ENCODE measurements around the gene SCAF8. TPM values are rescaled to one million over a fixed set of nuclear protein-coding genes. Genes with fewer than 3 reads are reported as not detected.

The SCAF8 gene
- polyA plus RNA-seq, 1 of the 3 experiments (the other 2 are of a cell fraction): 11.0 TPM

GRCh38 chr6:154841109-154841508, 107.9 kb downstream of the SCAF8 start:
- peaks cover 10 to 19% of the 10 kb centered on the region in 2 experiments; a peak in 3 of 4 replicates for H3K4me1 ChIP-seq (ENCODE audit: control insufficient read depth in 1 of 2, insufficient read depth in 2 of 2, low read depth in 1 of 2, low read length in 1 of 2)
- no peak overlapping the region for H2AFZ ChIP-seq (ENCODE audit: low read depth)
- WGBS (ENCODE audit: low lambda C conversion rate): 99% methylated on average over 4 of the region's 4 CpGs
- no peak overlapping the region for H3K4me2 ChIP-seq
- H4K20me1 ChIP-seq (ENCODE audit: insufficient read depth): peaks cover 72% of the 10 kb centered on the region
- peaks cover 15% of the 10 kb centered on the region for H3F3A ChIP-seq (replicated peaks; ENCODE audit: insufficient read depth)
- no peaks in the 10 kb centered on the region for H3K9me3 ChIP-seq
- peaks cover 9 to 26% of the 10 kb centered on the region in 2 experiments for H3K36me3 ChIP-seq (replicated peaks in 1 of 2; ENCODE audit: control insufficient read depth in 1 of 2, insufficient read depth in 2 of 2, low read length in 1 of 2)
- H3K4me3 ChIP-seq (ENCODE audit: low read depth in 2 of 2, low read length in 1 of 2): no peak overlapping the region
- POLR2A ChIA-PET: no interaction called here
- no peak for TF ChIP-seq MEF2A (IDR thresholded peaks at IDR 0.05; ENCODE audit: borderline replicate concordance, low read depth)
- no peak for TF ChIP-seq USF1 (IDR thresholded peaks at IDR 0.05; ENCODE audit: borderline replicate concordance, low read depth)
- TF ChIP-seq CTCF (IDR thresholded peaks at IDR 0.05): no peak
- no peak for TF ChIP-seq IRF3 (IDR thresholded peaks at IDR 0.05; ENCODE audit: low read depth, low read length)
- TF ChIP-seq RCOR1 (IDR thresholded peaks at IDR 0.05; ENCODE audit: low read length): no peak
- no peak for TF ChIP-seq MXI1 (IDR thresholded peaks at IDR 0.05; ENCODE audit: low read depth, low read length)
- no peak for TF ChIP-seq YY1 (IDR thresholded peaks at IDR 0.05; ENCODE audit: low read depth)
- no peak for TF ChIP-seq RFX5 (IDR thresholded peaks at IDR 0.05; ENCODE audit: low read length)
- TF ChIP-seq PBX3 (IDR thresholded peaks at IDR 0.05): no peak
- no peak for TF ChIP-seq TAF1 (IDR thresholded peaks at IDR 0.05; ENCODE audit: borderline replicate concordance, low read depth, low read length)
- TF ChIP-seq CHD2 (IDR thresholded peaks at IDR 0.05; ENCODE audit: low read length, partially characterized antibody): no peak
- no peak for TF ChIP-seq JUND (IDR thresholded peaks at IDR 0.05)
- no peak for TF ChIP-seq NRF1 (IDR thresholded peaks at IDR 0.05; ENCODE audit: low read depth, low read length)
- TF ChIP-seq RXRA (IDR thresholded peaks at IDR 0.05; ENCODE audit: borderline replicate concordance, low read depth): no peak
- no peak for TF ChIP-seq TCF12 (IDR thresholded peaks at IDR 0.05)
- no peak for TF ChIP-seq SMC3 (IDR thresholded peaks at IDR 0.05; ENCODE audit: low read depth, low read length)
- TF ChIP-seq NFIC (IDR thresholded peaks at IDR 0.05; ENCODE audit: borderline replicate concordance): no peak
- no peak for TF ChIP-seq FOXJ3 (CRISPR knock-in tag; IDR thresholded peaks at IDR 0.05)
- DNase-seq: no peak
- no peaks in the 10 kb centered on the region for H3K27me3 ChIP-seq (ENCODE audit: insufficient read depth)
- CTCF ChIA-PET: interaction anchor here (1.3 kb wide), 1 partner anchor 11 kb away, joined by 3 read pairs; no protein-coding TSS in a partner anchor
- no peak overlapping the region for H3K27ac ChIP-seq (ENCODE audit: low read depth in 2 of 2, low read length in 1 of 2)
- no peak overlapping the region for H3K9ac ChIP-seq
- H3K79me2 ChIP-seq (ENCODE audit: insufficient read depth): peaks cover 98% of the 10 kb centered on the region
- no peaks in the 10 kb centered on the region for H3K9me2 ChIP-seq

All from SK-N-SH (cell line).